C4-2B (cell line): ENCODE measurements around the gene GPER1.

Experiments
- H3K27ac ChIP-seq: fragments of 450-650 bp; 2 replicates; pipeline ENCODE4 v1.5.1; 2017
- ZFX ChIP-seq: fragments of 450-650 bp; IDR thresholded peaks from 2 replicates; pipeline ENCODE4 v1.6.1; 2017
- TF ChIP-seq, protein P1 (sequence below): fragments of 450-650 bp; conservative IDR thresholded peaks from 2 replicates; pipeline ENCODE4 v1.5.1; 2017; ENCODE audit warnings: mild to moderate bottlenecking

Gene GPER1

DNA sequence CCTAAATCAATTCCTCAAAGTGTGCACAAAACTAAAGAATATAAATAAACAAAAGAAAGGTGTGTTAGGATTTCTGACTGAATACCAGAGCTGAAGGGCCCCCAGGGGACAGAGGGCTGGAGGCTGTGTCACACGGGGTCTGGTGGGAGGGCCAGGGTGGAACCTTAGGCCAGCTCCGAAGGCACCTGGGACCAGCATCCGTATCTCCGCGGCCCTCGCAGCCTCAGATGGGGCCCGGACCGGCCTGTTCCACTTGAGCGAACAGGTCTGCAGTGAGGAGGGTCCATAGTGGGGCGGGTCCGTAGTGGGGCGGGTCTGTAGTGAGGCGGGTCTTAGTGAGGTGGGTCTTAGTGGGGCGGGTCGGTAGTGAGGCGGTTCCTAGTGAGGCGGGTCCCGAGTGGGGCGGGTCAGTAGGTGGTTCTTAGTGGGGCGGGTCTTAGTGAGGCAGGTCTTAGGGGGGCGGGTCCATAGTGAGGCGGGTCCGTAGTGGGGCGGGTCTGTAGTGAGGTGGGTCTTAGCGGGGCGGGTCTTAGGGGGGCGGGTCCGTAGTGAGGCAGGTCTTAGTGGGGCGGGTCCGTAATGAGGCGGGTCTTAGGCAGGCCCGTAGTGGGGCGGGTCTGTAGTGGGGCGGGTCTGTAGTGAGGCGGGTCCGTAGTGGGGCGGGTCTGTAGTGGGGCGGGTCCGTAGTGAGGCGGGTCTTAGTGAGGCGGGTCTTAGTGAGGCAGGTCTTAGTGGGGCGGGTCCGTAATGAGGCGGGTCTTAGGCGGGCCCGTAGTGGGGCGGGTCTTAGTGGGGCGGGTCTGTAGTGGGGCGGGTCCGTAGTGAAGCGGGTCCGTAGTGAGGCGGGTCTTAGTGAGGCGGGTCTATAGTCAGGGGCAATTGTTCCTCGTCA lies 28.5 kb upstream of the GPER1 start:
- no peak overlapping the region for H3K27ac ChIP-seq
- TF ChIP-seq ZFX = no peak
- TF ChIP-seq, protein P1, sequence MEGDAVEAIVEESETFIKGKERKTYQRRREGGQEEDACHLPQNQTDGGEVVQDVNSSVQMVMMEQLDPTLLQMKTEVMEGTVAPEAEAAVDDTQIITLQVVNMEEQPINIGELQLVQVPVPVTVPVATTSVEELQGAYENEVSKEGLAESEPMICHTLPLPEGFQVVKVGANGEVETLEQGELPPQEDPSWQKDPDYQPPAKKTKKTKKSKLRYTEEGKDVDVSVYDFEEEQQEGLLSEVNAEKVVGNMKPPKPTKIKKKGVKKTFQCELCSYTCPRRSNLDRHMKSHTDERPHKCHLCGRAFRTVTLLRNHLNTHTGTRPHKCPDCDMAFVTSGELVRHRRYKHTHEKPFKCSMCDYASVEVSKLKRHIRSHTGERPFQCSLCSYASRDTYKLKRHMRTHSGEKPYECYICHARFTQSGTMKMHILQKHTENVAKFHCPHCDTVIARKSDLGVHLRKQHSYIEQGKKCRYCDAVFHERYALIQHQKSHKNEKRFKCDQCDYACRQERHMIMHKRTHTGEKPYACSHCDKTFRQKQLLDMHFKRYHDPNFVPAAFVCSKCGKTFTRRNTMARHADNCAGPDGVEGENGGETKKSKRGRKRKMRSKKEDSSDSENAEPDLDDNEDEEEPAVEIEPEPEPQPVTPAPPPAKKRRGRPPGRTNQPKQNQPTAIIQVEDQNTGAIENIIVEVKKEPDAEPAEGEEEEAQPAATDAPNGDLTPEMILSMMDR = no peak

DNA sequence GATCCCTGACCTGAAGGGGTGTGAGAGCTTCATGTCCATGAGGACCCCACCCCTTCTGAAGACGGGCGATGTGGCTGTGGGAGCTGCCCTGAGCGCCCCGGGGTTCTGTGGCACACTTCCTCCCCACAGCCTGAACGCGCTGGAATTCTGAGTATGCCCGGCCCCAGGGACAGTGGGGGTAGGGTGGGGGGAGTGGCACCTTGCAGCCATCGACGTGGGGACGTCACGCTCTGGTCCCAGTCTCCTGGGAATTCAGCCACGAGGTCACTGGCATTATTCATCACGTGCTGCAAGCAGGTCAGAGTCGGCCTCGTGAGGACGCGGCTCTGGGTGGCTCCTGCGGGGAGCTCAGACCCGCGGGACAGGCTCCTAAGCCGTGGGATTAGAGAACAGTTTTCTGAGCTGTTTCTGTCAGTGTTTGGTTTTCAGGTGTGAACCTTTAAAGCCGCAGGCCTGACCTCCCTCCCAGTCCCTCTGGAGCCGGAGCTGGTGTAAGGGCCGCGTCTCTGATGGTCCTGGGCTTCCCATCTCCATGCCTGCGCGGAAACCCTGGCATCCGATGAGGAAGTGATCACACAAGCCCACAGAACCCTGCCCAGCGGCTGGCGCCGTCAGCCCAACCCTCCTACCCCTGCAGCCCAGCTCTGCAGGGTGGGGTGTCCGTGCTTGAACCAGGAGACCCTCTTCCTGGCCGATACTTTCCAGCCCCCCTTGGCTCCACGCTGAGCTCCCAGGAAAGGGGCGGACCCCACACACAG lies 27.4 kb upstream of the GPER1 start:
- no peak overlapping the region for H3K27ac ChIP-seq
- no peak for TF ChIP-seq ZFX
- TF ChIP-seq, protein P1 = no peak

- no peak overlapping the region for H3K27ac ChIP-seq
Observed at GRCh38 chr7:1061180-1061579, 26.7 kb upstream of the GPER1 start.

GRCh38 chr7:1062296-1063294 lies 25.3 kb upstream of the GPER1 start:
- TF ChIP-seq, protein P1 = no peak
- TF ChIP-seq ZFX = no peak
- H3K27ac ChIP-seq = no peak overlapping the region

More at GRCh38 chr7:1061180-1061579, 26.7 kb upstream of the GPER1 start:
- TF ChIP-seq, protein P1 = no peak
- TF ChIP-seq ZFX = no peak

- no peak overlapping the region for H3K27ac ChIP-seq
Observed at GRCh38 chr7:1063361-1063760, 24.6 kb upstream of the GPER1 start.

DNA sequence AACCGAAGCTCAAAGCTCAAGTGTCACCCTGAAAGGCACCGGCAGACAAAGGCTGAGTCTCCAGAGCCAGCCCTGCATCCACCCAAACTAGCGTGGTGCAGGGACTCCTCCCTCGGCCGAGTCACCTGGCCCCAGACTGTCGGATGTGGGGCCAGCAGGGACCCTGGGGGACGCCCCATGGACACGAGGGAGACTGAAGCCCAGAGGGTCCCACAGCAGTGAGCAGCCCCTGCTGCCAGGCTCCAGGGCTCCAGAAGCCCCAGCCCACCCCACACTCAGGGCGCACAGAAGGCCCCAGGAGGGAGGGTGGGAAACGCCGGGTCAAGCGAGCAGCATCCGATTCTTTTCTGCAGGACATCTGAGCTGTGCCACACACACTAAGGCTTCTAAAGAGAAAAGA lies 23.3 kb upstream of the GPER1 start:
- TF ChIP-seq ZFX = no peak
- TF ChIP-seq, protein P1 = no peak
- H3K27ac ChIP-seq = no peak overlapping the region

More at GRCh38 chr7:1063361-1063760, 24.6 kb upstream of the GPER1 start:
- TF ChIP-seq, protein P1 = no peak
- TF ChIP-seq ZFX = no peak
